ENCODE measurements around the gene TRAP1.

DNA sequence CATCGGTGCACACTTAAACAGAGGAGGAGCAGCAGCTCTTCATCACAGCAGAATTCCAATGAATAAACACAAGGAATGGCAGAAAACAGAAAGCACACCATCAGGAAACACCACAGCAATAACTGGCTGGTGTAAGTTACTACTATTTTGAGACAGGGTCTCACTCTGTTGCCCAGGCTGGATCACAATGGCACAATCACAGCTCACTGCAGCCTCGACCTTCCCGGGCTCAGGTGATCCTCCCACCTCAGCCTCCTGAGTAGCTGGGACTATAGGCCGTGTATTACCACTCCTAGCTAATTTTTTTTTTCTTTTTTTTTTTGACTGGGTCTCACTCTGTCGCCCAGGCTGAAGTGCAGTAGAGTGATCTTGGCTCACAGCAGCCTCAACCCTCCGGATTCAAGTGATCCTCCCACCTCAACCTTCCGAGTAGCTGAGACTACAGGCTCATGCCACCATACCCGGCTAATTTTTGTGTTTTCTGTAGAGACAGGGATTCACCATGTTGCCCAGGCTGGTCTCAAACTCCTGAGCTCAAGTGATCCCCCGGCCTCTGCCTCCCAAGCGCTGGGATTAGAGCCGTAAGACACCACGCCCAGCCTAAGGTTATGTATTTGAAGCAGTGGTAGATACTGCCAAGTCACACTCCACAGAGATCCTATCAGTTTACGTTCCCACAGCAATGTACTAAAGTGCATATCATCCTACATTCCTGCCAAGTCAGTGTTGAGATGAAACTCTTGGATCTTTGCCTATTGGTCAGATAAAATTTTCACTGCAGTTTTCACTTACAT, 20.7 kb downstream of the TRAP1 start:
- TF ChIP-seq REST (IDR thresholded peaks at IDR 0.05; ENCODE audit: low read depth) (no peak), CEBPB (IDR thresholded peaks at IDR 0.05) (no peak), FOXM1 (IDR thresholded peaks at IDR 0.05; ENCODE audit: borderline replicate concordance, low read depth) (no peak), EP300 (IDR thresholded peaks at IDR 0.05; ENCODE audit: borderline replicate concordance) (no peak), RAD21 (IDR thresholded peaks at IDR 0.05; ENCODE audit: low read depth) (no peak), CREB1 (IDR thresholded peaks at IDR 0.05; ENCODE audit: low read depth) (no peak), EGR1 (IDR thresholded peaks at IDR 0.05) (no peak), TCF12 (IDR thresholded peaks at IDR 0.05; ENCODE audit: low read depth) (no peak), TEAD4 (IDR thresholded peaks at IDR 0.05) (no peak)
